ENCODE measurements around the gene AGO3.
"Not testable (repeated sequence)": the region's sequence is repeated elsewhere in the genome, so short reads cannot be mapped to it uniquely, and the experiment has no call there.

The AGO3 gene

DNA sequence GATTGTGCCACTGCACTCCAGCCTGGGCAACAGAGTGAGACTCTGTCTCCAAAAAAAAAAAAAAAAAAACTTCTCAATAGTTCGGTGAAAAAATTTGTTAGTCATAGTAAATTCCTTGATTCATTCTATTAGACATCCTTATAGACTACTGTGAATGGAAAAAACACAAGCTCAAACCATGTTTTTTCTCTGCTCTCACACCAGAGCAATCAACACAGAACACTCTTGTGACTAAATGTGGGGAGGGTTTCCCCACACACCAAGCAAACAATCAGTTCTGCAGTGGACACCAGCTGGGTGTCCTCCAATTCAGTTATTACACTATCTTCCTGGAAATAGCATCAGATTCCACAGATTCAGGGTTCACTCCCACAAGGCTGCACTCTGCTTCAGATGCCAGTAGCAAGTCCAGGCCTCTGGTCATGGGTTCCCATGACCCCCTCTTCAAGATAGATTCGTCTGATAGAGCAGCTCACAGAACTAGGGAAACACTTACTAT, 83.9 kb downstream of the AGO3 start:
- DNase-seq = no peak

GRCh38 chr1:36016686-36017085, 85.8 kb downstream of the AGO3 start:
- no peak for DNase-seq

DNA sequence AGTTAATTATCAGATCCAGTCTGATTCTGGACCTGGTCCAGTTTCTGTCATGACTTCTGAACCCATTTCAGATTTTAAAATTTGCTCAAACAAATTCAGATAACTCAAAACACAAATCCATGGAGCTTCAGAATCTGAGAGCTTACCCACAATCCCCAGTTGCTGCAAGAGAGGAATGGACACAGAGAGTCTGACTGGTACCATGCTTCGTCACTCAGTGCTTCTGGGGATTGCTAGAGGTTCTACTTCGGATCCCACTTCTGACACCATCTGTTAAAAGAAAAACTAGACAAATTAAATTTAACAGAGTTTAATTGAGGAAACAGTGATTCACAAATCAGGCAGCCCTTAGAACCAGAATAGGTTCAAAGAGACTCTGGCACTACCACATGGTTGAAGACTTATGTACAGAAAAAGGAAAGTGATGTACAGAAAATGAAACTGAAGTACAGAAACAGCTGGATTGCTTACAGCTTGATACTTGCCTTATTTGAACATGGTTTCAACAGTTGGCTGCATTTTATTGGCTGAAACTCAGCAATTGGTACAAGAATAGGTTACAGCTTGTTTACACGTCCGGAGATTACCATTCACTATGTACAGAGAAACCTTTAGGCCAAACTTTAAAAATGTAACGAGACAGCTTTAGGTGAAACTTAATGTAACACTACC, 92.3 kb downstream of the AGO3 start:
- DNase-seq = no peak

GRCh38 chr1:36024024-36024423, 93.1 kb downstream of the AGO3 start:
- DNase-seq = not testable (repeated sequence)

- DNase-seq = no peak
Observed at GRCh38 chr1:36024847-36025246, 93.9 kb downstream of the AGO3 start.

GRCh38 chr1:36027766-36028165, 96.9 kb downstream of the AGO3 start:
- no peak for DNase-seq

DNA sequence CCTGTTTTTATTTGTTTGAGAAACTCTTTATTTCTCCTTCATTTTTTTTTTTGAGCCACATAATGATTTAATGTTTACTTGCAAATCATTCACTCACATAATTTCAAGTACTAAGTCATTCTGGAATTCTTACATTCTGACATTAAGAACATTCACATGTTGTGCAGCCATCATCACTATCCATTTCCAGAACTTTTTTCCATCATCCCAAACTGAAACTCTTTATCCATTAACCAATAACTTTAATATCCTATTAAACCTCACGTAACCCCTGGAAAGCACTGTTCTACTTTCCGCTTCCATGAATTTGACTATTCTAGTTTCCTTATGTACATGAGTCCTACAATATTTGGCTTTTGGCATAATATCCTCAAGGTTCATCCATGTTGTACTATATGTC, 100.5 kb downstream of the AGO3 start:
- DNase-seq = no peak

GRCh38 chr1:36034692-36035091, 103.8 kb downstream of the AGO3 start:
- DNase-seq = no peak

DNA sequence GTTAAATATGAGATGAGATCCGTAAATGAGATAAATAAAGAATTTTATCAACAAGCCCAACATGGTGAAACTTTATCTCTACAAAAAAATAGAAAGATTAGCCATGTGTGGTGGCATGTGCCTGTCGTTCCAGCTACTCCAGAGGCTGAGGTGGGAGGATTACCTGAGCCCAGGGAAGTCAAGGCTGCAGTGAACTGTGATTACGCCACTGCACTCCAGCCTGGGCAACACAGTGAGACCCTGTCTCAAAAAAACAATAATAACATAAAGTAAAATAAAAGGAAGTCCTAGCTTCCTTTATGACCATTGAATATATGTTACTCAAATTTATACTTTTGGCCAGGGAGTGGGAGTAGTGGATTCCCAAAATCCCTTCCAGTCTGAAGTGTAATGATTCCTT, 104.2 kb downstream of the AGO3 start:
- no peak for DNase-seq

GRCh38 chr1:36040238-36040637, 109.3 kb downstream of the AGO3 start:
- DNase-seq = no peak

DNA sequence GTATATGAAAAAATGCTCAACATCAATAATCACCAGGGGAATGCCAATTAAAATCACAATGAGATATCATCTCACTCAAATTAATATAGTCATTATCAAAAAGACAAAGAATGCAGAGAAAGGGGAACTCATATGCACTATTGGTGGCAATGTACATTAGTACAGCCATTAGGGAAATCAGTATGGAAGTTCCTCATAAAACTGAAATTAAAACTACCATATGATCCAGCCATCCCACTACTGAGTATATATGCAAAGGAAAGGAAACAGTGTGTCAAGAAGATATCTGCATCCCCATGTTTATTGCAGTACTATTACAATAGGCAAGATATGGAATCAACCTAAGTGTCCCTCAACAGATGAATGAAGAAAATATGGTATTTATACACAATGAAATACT, 120.9 kb downstream of the AGO3 start:
- no peak for DNase-seq

GRCh38 chr1:36053978-36054377, 123.1 kb downstream of the AGO3 start:
- DNase-seq = no peak

DNA sequence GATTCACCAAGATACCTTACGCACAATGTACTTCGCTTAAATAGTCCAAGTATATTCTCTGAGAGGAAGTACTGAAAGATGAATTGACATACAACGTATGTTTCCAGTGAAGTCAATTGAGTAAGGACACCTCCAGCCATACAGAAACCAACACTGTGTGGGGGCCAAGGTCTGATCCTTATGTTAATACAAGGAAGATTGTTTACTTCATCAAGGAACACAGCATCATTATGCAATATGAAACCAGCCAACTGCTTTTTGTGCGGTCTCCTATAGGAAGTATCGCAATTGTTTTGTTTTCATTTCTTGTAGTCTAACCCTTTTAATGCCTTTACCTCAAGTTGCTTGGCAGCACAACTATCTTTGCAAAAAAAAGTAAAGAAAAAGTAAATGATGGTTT, 124.8 kb downstream of the AGO3 start:
- DNase-seq = no peak

DNA sequence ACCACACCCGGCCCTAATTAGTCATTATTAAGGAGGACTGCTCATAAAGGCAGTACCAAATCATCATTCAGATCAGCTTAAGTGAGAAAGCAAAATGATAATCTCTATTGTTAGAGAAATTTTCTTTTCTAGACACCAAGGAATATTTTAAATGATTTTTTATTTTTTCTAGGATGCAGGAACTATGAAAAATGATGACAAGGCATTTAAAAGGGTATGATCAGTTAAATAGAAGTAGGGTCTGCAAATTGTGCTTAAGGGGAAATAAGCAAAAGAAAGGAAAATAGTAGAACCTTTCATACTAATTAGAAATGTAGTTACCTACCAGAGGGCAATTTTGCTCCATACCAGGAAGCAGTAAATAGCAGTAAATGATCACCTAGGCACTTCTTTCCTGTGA, 131.4 kb downstream of the AGO3 start:
- DNase-seq = no peak

- DNase-seq = no peak
Observed at GRCh38 chr1:36067871-36068270, 137.0 kb downstream of the AGO3 start.

- DNase-seq = no peak
Observed at GRCh38 chr1:36068866-36069265, 138.0 kb downstream of the AGO3 start.

DNA sequence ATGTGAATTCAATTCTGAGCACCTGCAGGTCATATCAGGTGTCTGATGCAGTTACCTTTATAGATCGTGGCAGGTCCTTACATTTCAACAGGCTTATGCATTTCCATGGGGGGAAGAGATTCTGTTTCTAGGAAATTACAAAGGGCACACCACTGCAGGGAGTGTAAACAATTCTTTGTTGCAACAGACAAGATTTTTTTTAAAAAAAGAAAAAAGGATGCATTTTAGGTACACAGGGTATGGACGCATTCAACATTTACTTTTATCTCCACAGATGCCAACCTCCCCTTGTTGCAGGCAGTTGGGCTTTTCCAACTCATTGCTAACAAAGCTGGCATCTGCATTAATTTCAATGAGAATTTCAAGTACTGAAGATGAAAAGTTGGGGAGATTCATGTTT, 139.4 kb downstream of the AGO3 start:
- no peak for DNase-seq

DNA sequence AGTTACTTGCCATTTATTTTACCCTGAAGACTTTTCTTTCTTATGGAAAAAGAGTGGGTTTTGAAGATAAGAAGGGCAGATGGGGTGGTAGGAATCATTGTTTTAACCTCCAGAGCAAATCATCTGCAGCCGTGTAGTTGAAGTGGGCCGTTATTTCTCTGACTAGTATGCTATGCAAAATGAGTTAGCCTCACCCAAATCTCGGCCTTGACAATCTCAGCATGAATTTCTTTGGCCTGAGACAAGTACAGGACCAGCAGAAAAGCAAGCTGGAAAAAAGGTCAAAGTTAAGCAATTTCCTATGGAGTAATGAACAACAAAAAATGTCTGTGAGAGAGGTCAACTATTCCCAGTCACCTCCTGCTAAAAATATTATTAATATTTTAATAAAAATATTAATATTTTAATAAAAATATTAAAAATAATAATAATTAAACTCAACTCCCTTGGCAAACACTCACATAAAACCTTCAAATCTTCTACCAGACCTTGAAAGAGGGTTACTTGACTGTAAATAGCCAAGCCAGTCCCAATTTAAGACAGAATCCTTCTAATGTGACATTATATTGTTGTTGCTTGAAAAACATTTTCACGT, 146.2 kb downstream of the AGO3 start:
- no peak for DNase-seq

DNA sequence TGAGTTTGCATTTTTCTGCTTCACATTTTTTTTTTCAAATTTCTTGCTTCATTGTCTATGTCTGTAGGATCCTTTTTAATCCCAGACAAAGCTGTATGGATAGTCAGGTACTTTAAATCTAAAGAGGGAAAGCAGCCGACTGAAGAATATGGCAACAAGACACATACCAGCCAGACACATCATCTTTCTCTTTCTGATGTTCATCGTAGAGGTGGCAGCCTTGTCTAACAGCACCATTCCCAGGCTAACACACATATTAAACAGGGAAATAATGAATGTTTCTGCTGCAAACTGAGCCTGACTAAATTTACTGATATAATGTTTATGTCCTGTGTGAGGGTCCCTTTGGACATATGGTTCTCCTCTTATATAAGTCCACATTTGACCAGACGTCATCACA, 149.3 kb downstream of the AGO3 start:
- no peak for DNase-seq

GRCh38 chr1:36080801-36081200, 149.9 kb downstream of the AGO3 start:
- DNase-seq = no peak

DNA sequence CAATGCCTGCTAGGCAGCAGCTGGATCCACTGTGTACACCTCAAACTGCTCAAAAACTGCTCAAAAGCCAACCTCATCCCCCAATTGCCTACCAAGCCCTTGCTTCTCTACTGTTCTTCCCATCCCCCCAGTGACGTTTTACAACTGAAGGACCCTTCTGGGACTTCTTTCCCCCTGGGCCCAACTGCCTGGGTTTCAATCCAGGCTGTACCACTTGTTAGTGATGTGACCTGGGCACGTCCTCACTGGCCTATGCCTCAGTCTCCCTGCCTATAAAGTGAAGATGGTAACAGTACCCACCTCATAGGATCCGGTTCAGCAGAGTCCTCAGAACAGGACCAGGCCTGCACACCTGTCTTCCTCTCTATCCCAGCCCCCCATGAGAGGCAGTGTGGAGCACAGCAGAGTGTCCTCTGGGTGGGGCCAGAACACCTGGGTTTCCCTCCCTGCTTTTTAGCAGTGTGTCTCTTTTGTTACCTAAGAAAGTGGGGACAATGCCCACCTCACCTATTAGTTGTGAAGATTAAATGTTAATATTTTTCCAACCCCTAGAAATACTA, 151.1 kb downstream of the AGO3 start:
- DNase-seq = no peak

DNA sequence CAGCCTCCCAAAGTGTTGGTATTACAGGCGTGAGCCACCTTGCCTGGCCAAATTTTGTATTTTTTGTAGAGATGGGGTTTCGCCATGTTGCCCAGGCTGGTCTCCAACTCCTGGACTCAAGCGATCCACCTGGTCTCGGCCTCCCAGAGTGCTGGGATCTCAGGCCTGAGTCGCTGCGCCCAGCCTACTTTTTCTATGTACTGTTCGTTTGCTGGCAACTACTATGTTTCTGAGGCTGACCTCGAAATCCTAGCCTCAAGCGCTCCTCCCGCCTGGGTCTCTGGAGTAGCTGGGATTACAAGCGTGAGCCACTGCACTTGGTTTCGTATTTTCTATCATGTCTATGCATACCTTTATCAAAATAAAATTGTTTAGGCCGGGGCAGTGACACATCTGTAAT, 152.3 kb downstream of the AGO3 start:
- DNase-seq = no peak

DNA sequence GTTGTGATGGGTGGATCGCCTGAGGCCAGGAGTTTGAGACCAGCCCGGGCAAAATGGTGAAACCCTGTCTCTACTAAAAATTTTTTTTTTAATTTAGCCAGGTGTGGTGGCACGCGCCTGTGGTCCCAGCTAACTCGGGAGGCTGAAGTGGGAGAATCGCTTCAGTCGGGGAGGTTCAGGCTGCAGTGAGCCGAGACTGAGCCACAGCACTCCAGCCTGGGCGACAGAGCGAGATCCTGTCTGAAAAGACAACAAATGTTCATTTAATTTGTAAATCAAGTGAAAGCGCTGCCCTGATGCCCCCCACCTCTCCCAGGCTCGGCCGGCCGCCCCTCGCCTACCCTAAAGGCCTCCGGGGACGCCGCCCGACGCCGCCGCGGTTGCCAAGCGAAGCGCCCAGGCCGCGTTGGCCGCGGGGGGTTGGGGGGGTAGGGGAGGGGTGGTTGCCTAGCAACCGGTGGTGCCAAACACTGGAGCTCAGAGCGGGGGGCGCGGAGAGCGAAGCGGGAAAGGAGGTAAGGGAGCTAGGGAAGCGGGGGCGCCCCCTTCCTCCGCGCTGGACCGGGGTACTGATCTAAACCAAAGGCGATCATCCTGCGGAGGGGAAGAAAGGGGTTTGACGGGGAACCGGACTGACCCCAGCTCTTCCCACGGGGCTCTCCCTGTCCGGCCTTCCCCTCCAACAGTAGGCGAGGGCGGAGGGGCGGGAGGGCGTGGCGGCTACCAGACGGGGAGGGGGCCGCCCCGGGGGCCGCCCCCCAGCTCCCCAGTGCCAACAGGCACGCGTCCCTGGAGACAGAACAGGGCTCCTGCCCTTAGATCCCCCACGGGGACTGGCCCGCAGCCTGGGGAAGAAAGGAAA, 153.0 kb downstream of the AGO3 start, which contains the start of gene TEKT2:
TEKT2 (plus strand) TSS at position 460 of the 862 bp plus-strand sequence. CDS start 828 bp downstream, outside the sequence.
- DNase-seq = peak; percentile 91
